Measurements from ENCODE around the gene RAB3IP. TPM values are rescaled to one million over a fixed set of nuclear protein-coding genes. Genes with fewer than 3 reads are reported as not detected.
A peak's percentile ranks its signal among the peaks of the same experiment; 100 is the strongest.

The RAB3IP gene
- total RNA-seq, 1 donor, result 9.5 TPM

DNA sequence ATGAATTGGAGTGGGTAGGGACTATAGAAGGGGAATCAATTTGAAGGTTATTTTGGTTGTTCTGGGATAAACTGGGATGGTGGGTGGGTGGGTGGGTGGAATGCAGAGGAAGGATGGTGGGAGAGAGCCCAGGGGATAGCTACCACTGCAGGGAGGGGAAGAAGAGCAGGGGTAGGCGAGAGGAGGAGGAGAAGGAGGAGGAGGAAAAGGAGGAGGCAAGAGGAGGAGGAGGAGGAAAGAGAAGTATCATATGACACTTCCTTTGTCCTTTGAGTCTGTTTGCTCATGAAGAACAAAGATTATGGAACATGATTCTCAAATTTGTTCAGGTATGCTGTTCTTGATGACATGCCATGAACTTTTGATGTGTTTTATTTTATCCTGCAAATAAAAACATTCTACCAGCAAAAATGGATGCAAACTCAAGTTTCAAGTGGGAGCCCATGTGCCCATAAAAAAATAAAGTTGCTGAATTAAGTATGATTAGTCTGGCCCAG is 35.5 kb upstream of the RAB3IP start:
- TF ChIP-seq, protein P1, sequence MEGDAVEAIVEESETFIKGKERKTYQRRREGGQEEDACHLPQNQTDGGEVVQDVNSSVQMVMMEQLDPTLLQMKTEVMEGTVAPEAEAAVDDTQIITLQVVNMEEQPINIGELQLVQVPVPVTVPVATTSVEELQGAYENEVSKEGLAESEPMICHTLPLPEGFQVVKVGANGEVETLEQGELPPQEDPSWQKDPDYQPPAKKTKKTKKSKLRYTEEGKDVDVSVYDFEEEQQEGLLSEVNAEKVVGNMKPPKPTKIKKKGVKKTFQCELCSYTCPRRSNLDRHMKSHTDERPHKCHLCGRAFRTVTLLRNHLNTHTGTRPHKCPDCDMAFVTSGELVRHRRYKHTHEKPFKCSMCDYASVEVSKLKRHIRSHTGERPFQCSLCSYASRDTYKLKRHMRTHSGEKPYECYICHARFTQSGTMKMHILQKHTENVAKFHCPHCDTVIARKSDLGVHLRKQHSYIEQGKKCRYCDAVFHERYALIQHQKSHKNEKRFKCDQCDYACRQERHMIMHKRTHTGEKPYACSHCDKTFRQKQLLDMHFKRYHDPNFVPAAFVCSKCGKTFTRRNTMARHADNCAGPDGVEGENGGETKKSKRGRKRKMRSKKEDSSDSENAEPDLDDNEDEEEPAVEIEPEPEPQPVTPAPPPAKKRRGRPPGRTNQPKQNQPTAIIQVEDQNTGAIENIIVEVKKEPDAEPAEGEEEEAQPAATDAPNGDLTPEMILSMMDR (IDR thresholded peaks at IDR 0.05; ENCODE audit: insufficient read depth, low read depth, low read length), result no peak
- no peak overlapping the region for H3K4me3 ChIP-seq (ENCODE audit: low read depth, low read length)
- DNase-seq (ENCODE audit: low read depth), result no peak

DNA sequence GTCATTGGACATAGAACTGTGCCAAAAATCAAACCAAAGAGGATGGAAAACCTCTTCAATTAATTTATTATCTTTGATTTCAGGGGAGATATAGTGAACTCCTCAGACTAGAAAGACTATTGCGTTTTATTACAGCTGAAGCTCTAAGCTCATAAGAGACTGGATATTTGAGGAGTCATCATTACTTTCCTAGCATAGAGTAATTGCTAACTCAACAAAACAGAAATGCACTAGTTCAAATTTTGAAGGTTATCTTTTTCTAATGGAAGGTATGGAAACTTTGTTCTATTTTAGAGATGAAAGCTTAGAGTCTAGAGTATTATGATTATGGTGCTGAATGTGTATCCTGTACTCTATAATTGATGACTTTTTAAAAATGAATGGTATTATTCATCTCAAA is 34.3 kb upstream of the RAB3IP start:
- H3K4me3 ChIP-seq (ENCODE audit: low read depth, low read length), result no peak overlapping the region
- TF ChIP-seq, protein P1 (IDR thresholded peaks at IDR 0.05; ENCODE audit: insufficient read depth, low read depth, low read length), result no peak
- DNase-seq (ENCODE audit: low read depth), result no peak

DNA sequence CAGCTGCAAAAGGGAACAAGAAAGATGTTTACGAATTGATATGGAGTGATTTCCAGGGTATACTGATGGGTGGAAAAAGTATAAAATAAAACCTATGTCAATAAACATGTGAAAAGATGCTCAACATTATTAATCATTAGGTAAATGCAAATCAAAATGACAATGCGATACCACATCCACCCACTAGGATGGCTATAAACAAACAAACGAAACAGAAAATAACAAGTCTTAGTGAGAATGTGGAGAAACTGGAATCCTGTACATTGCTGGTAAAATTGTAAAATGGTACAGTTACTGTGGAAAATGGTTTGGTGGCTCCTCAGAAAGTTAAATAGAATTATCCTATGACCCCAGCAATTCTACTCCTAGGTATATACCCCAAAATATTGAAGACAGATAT is 30.0 kb upstream of the RAB3IP start:
- no peak for DNase-seq (ENCODE audit: low read depth)
- no peak overlapping the region for H3K4me3 ChIP-seq (ENCODE audit: low read depth, low read length)
- TF ChIP-seq, protein P1 (IDR thresholded peaks at IDR 0.05; ENCODE audit: insufficient read depth, low read depth, low read length), result peak; percentile 12

DNA sequence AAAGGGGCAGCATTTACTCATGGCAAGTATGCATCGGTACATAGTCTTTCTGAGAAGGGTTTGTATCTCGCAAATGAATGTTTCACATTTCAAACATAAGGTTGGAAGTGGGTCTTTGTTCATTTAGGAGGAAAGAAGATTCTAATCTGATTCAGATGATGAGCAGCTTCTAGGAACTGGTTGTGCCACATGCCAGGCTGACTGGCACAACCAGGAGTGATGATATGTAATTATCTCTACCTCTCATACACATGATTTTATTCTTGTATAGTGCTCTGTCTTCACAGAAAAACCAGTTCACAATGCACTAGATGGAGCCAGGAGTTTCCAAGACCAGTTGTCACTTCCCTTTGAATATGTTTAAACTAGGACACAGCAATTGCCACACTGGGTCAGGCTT is 25.8 kb upstream of the RAB3IP start:
- no peak overlapping the region for H3K4me3 ChIP-seq (ENCODE audit: low read depth, low read length)
- TF ChIP-seq, protein P1 (IDR thresholded peaks at IDR 0.05; ENCODE audit: insufficient read depth, low read depth, low read length), result no peak

DNA sequence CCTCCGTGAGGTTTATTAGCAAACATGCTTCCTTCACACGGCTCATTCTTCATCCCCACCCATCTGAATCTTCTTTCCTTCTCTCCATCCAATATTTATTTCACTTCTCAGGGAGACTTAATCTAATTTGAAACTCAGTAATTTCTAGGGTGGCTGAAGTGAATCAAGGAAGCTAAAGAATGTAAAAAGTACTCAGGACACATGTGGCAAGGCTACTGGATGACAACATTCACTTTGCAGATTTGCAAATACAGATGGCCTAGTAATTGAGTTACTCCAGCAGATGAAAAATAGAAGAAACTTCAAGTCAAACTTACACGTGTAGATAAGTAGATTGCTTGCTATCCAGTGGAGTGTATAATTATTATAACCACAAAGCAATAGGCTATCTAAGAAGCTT is 24.1 kb upstream of the RAB3IP start:
- TF ChIP-seq, protein P1 (IDR thresholded peaks at IDR 0.05; ENCODE audit: insufficient read depth, low read depth, low read length), result no peak
- no peak overlapping the region for H3K4me3 ChIP-seq (ENCODE audit: low read depth, low read length)
- DNase-seq (ENCODE audit: low read depth), result no peak

More for the DNA sequence above, 25.8 kb upstream of the RAB3IP start:
- no peak for DNase-seq (ENCODE audit: low read depth)

DNA sequence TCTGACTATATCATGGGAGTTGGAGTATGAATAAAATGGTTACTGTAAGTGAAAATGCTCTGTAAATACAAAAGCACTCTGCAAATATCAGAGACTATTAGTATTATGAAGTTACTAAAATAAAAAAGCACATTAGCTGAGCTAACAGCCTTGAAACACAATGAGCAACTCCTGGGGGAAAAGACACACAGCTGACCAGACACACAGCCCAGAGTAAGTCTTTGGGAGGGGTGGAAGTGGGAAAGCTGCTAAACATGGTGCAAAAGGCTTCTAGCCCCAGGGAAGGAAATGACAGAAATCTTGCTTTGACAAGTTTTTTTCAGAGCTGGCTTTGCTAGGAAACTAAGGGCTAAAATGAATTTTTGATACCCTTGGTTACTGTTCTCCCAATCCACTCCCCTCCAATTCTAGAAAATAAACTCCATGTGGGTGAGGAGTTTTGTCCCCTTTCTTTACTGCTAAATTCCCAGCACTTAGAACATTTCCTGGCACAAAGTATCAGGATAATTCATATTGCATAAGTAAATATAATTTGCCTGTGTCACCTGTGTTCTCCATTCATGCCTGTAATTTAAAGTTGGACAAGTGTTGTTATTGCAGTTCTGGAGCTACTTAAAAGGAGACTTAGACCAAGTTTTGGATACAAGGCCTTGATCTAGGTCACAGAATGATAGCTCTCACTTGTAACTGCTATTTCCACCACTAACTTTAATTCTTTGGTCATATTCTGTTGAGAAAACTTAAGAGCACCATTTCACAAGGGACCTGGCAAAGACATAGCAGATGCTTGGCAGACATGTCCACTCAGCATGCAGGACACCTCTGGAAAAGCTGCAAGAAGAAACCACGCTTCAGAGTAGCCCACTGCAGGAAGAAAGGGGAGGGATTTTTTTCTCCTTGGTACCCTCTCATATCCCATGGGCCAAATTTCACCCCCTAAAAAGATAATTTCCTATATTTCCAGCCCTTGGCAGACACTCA is 19.0 kb upstream of the RAB3IP start:
- TF ChIP-seq, protein P1 (IDR thresholded peaks at IDR 0.05; ENCODE audit: insufficient read depth, low read depth, low read length), result no peak
- DNase-seq (ENCODE audit: low read depth), result no peak
- no peak overlapping the region for H3K4me3 ChIP-seq (ENCODE audit: low read depth, low read length)
